ENCODE results near the gene PRICKLE2. TPM values are rescaled to one million over a fixed set of nuclear protein-coding genes. Genes with fewer than 3 reads are reported as not detected.

PRICKLE2 gene
- total RNA-seq, 2 donors from 2014 or later = 23.4 to 41.5 TPM

DNA sequence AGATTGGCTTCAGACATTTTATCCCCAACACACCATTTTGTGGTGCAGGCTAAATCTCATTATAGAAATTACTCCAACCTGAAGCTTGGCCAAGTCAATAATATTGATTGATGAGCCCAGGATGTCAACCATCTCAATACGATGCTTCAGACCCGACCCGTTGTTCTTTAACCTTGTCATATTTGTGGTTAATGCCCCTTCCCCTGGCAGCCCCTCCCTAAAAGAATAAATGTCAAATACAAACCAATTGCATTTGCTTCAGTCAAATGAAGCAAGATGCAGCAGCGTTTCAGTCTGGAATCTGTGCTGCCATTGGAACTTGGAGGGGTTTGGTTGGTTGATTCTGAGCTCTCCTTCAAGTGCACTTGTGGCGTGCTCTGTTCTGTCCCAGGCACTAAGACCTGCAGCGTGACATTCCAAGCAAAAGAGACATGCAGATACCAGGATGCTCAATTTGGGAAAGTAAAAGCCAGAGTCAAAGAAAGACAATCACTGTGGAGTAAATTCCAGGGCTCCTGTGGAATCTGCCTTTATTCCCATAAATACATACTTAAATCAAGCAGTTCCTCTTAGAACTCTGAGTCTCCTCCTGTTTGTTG is 178.2 kb downstream of the PRICKLE2 start:
- no peak for ATAC-seq
- WGBS, 2 donors = 28 to 40% methylated on average over 6 of the region's 6 CpGs
- intact Hi-C loops (cut with DNase I) = no loop called here
- Histone ChIP-seq H3K36me3 (replicated peaks in 1 of 2; ENCODE audit: insufficient read depth in 1 of 2, low read depth in 2 of 2) (no peaks in the 10 kb centered on the region), H3K4me1 (no peaks in the 10 kb centered on the region), H3K9me3 (no peaks in the 10 kb centered on the region), H3K27me3 (no peaks in the 10 kb centered on the region), H3K4me3 (no peak overlapping the region), H3K27ac (no peak overlapping the region)
- no peak for TF ChIP-seq POLR2A (IDR thresholded peaks at IDR 0.05)
- TF ChIP-seq, protein P1, sequence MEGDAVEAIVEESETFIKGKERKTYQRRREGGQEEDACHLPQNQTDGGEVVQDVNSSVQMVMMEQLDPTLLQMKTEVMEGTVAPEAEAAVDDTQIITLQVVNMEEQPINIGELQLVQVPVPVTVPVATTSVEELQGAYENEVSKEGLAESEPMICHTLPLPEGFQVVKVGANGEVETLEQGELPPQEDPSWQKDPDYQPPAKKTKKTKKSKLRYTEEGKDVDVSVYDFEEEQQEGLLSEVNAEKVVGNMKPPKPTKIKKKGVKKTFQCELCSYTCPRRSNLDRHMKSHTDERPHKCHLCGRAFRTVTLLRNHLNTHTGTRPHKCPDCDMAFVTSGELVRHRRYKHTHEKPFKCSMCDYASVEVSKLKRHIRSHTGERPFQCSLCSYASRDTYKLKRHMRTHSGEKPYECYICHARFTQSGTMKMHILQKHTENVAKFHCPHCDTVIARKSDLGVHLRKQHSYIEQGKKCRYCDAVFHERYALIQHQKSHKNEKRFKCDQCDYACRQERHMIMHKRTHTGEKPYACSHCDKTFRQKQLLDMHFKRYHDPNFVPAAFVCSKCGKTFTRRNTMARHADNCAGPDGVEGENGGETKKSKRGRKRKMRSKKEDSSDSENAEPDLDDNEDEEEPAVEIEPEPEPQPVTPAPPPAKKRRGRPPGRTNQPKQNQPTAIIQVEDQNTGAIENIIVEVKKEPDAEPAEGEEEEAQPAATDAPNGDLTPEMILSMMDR (IDR thresholded peaks at IDR 0.05) = no peak
- DNase-seq = no peak

DNA sequence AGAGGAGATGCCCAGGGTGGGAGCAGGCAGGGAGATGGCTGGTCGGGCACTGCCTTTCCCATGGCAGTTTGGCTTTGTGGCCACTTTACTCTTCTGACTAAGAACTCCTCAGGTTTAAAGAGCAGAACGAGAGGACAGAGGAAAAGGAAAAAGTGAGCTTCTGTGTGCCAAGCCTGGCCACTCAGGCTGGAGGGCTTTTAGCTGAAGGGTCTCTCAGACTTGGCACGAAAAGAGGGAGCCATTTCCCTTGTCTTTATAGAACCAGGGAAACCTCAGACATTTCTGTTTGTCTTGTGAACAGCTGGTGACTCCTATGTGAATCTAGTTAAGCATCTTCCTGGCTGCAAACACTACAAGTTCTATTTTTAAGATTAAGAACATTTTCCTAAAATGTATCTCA is 178.7 kb downstream of the PRICKLE2 start:
- no peaks in the 10 kb centered on the region for H3K9me3 ChIP-seq
- H3K36me3 ChIP-seq (replicated peaks in 1 of 2; ENCODE audit: insufficient read depth in 1 of 2, low read depth in 2 of 2) = no peaks in the 10 kb centered on the region
- DNase-seq (no peak), ATAC-seq (no peak)
- intact Hi-C loops (cut with DNase I) = no loop called here
- no peaks in the 10 kb centered on the region for H3K27me3 ChIP-seq
- TF ChIP-seq, protein P1 (IDR thresholded peaks at IDR 0.05) = no peak
- no peak for TF ChIP-seq POLR2A (IDR thresholded peaks at IDR 0.05)
- no peak overlapping the region for H3K4me3 ChIP-seq
- 58 to 62% methylated on average over 3 of the region's 3 CpGs for WGBS, 2 donors
- H3K4me1 ChIP-seq = no peaks in the 10 kb centered on the region
- H3K27ac ChIP-seq = no peak overlapping the region

DNA sequence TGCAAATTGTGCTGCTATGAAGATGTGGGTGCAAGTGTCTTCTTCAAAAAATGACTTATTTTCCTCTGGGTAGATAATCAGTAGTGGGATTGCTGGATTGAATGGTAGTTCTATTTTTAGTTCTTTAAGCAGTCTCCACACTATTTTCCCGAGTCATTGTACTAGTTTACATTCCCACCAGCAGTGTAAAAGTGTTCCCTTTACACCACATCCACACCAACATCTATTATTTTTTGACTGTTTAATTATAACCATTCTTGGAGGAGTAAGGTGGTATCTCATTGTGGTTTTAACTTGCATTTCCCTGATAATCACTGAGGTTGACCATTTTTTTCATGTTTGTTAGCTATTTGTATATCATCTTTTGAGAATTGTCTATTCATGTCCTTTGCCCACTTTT is 182.3 kb downstream of the PRICKLE2 start:
- no peak for DNase-seq
- no peaks in the 10 kb centered on the region for H3K36me3 ChIP-seq (replicated peaks in 1 of 2; ENCODE audit: insufficient read depth in 1 of 2, low read depth in 2 of 2)
- 53 to 62% methylated on average over 1 of the region's 1 CpG for WGBS, 2 donors
- no peaks in the 10 kb centered on the region for H3K4me1 ChIP-seq
- H3K27me3 ChIP-seq = no peaks in the 10 kb centered on the region
- no peak overlapping the region for H3K4me3 ChIP-seq
- ATAC-seq = no peak
- H3K9me3 ChIP-seq = no peaks in the 10 kb centered on the region
- intact Hi-C loops (cut with DNase I) = no loop called here
- TF ChIP-seq POLR2A (IDR thresholded peaks at IDR 0.05) = no peak
- no peak overlapping the region for H3K27ac ChIP-seq

Small RNA genes lying within 50 kb of the gene (small RNA-seq; reads per million reads assigned to genes)
- not detected for gene RF00012

Other genes starting within 250 kb of the PRICKLE2 start
- gene PSMD6, start 202.0 kb downstream of the PRICKLE2 start, total RNA-seq = 10 to 100 TPM; 88.7 to 98.3 TPM

Measured in body of pancreas (tissue), 4 donors.